Measurements from ENCODE around the gene ABCA3.

GRCh38 chr16:2257726-2258125, 82.8 kb downstream of the ABCA3 start:
- TF ChIP-seq CTCF (IDR thresholded peaks at IDR 0.05 in 4 of 5, conservative IDR thresholded peaks at IDR 0.05 in 1 of 5) (no peak), POLR2A (IDR thresholded peaks at IDR 0.05) (no peak)

All from gastrocnemius medialis (tissue), 4 donors.